GM12878 (cell line): ENCODE results near the gene NAALADL2. TPM values are rescaled to one million over a fixed set of nuclear protein-coding genes. Genes with fewer than 3 reads are reported as not detected.

Source experiments
- ATAC-seq: fragments of 200-7000 bp; cut with Tn5 transposase; 3 replicates; pipeline ENCODE4 v1.9.1; 2020; ENCODE audit warnings: mild to moderate bottlenecking, moderate library complexity
- BruUV-seq: library from RNA; stranded (reverse); fragments of 400-500 nt; replicated peaks from 2 replicates; lab custom pipeline; 2021; lab: Mats Ljungman, UMichigan
- CTCF ChIA-PET: fragments of 300-600 bp; sonication (Branson Sonifier 250); formaldehyde crosslinking; extraction: SDS; loops from one replicate; lab custom pipeline; 2021; ENCODE audit warnings: inconsistent platforms; lab: Yijun Ruan, JAX
- POLR2A ChIA-PET: fragments of 350-600 bp; formaldehyde crosslinking; extraction: SDS; loops from one replicate; lab custom pipeline; 2021; ENCODE audit warnings: inconsistent platforms; lab: Charles Lee
- RAD21 ChIA-PET: fragments of 300-600 bp; sonication (Branson Sonifier 250); formaldehyde crosslinking; loops from one replicate; lab custom pipeline; 2023; ENCODE audit warnings: antibody characterized with exemption; ENCODE audit not compliant: unreplicated experiment; lab: Charles Lee
- SMC1A ChIA-PET: fragments of 300-600 bp; sonication (Branson Sonifier 250); formaldehyde crosslinking; loops from one replicate; lab custom pipeline; 2023; ENCODE audit not compliant: unreplicated experiment, uncharacterized antibody; lab: Charles Lee
- DNase-seq: peaks from one replicate; pipeline ENCODE4 v3.0.0-alpha.2; 2011; ENCODE audit warnings: low read depth, low spot score
- FAIRE-seq: peaks from 3 replicates; lab custom pipeline; 2011; peaks lifted over from hg19 to GRCh38; lab: Jason Lieb, UNC
- H2AFZ ChIP-seq: 2 replicates; pipeline ENCODE4 v1.6.0; 2011; ENCODE audit warnings: low read depth, low read length, control low read depth; ENCODE audit not compliant: control insufficient read depth
- H3K27ac ChIP-seq: 2 replicates; pipeline ENCODE4 v1.5.1; 2011; ENCODE audit warnings: control low read depth; ENCODE audit not compliant: control insufficient read depth, insufficient read depth
- H3K27me3 ChIP-seq, 2 experiments: replicated peaks in 1 of 2; 2 replicates each; pipeline versions ENCODE4 v1.6.0 to v1.6.1; 2011; ENCODE audit warnings: low read length in 1 of 2; ENCODE audit not compliant: control insufficient read depth in 2 of 2, insufficient read depth in 2 of 2
- H3K36me3 ChIP-seq, 2 experiments: 2 replicates each; pipeline ENCODE4 v1.5.1; 2011; ENCODE audit warnings: low read length in 1 of 2; ENCODE audit not compliant: control insufficient read depth in 2 of 2, insufficient read depth in 2 of 2
- H3K4me1 ChIP-seq: 2 replicates; pipeline ENCODE4 v1.6.1; 2011; ENCODE audit warnings: mild to moderate bottlenecking, low read length, moderate library complexity, mixed read lengths; ENCODE audit not compliant: control insufficient read depth, insufficient read depth
- H3K4me2 ChIP-seq: 2 replicates; pipeline ENCODE4 v1.6.0; 2011; ENCODE audit warnings: control low read depth; ENCODE audit not compliant: control insufficient read depth, insufficient read depth
- H3K4me3 ChIP-seq: fragments of 200-600 bp; sonication (generic); 2 replicates; pipeline ENCODE4 v1.5.1; 2016
- H3K79me2 ChIP-seq: 2 replicates; pipeline ENCODE4 v1.6.0; 2011; ENCODE audit warnings: low read length; ENCODE audit not compliant: control insufficient read depth, insufficient read depth
- H3K9ac ChIP-seq: 2 replicates; pipeline ENCODE4 v1.8.0; 2011; ENCODE audit warnings: low read length, control low read depth, mixed read lengths; ENCODE audit not compliant: control insufficient read depth, insufficient read depth
- H3K9me3 ChIP-seq: replicated peaks from 3 replicates; pipeline ENCODE4 v1.5.1; 2011; ENCODE audit warnings: mild to moderate bottlenecking, low read length; ENCODE audit not compliant: control insufficient read depth, insufficient read depth
- H4K20me1 ChIP-seq: 2 replicates; pipeline ENCODE4 v1.6.0; 2011; ENCODE audit not compliant: control insufficient read depth, insufficient read depth
- FOXK2 ChIP-seq: fragments of 450-650 bp; IDR thresholded peaks from 2 replicates; pipeline ENCODE4 v1.6.1; 2017; ENCODE audit warnings: mild to moderate bottlenecking, moderate library complexity
- FOXM1 ChIP-seq: IDR thresholded peaks from 2 replicates; pipeline ENCODE4 v1.6.1; 2012; ENCODE audit warnings: low read depth, mild to moderate bottlenecking, inconsistent platforms, low read length, moderate library complexity
- NBN ChIP-seq: fragments of 450-650 bp; IDR thresholded peaks from 2 replicates; pipeline ENCODE4 v1.6.1; 2016
- PRDM15 ChIP-seq: fragments of 450-650 bp; formaldehyde crosslinking; IDR thresholded peaks from 2 replicates; pipeline ENCODE4 v1.4.0; 2020; ENCODE audit warnings: mild to moderate bottlenecking, moderate library complexity
- RELA ChIP-seq: fragments of 450-650 bp; IDR thresholded peaks from 2 replicates; pipeline ENCODE4 v1.8.0; 2014; ENCODE audit warnings: borderline replicate concordance; ENCODE audit not compliant: partially characterized antibody
- YBX1 ChIP-seq: fragments of 450-650 bp; IDR thresholded peaks from 2 replicates; pipeline ENCODE4 v1.6.1; 2016; ENCODE audit warnings: antibody characterized with exemption
- WGBS: methylation state at CpG from one replicate; pipeline ENCODE4 v1.1.6; 2016; ENCODE audit warnings: low lambda C conversion rate; ENCODE audit not compliant: insufficient replicate concordance, insufficient coverage; ENCODE audit errors: missing lambda C conversion rate; 5-methylcytosine and 5-hydroxymethylcytosine counted together
- in situ Hi-C: fragments of 300-500 bp; cut with MboI; formaldehyde crosslinking; loops from 9 replicates; pipeline ENCODE4 v1.14.3; 2018; ENCODE audit warnings: mixed read lengths
- intact Hi-C: fragments of 100-400 bp; cut with micrococcal nuclease; formaldehyde crosslinking; loops from one replicate; pipeline ENCODE4 v1.14.2; 2022; ENCODE audit not compliant: unreplicated experiment
- polyA plus RNA-seq, 11 experiments: library from polyadenylated mRNA; depleted of rRNA in 4 of 11; unstranded in 6 of 11; stranded (reverse) in 5 of 11; fragments of >200 nt; fragmentation: Nextera tagmentation in 4 of 11; fragmentation: Illumina TruSeq in 1 of 11; extraction: Ambion mirVana in 4 of 11; extraction: Trizol in 1 of 11; gene quantifications; 1 replicate in 1 of 11; 2 replicates in 10 of 11; pipeline versions ENCODE4 v1.2.1 to v1.2.3, GENCODE V29; 2011 to 2016; ENCODE audit warnings: inconsistent platforms in 2 of 11, missing spikeins in 2 of 11, low read depth in 1 of 11
- total RNA-seq, 4 experiments: library from RNA; depleted of rRNA in 3 of 4; stranded (reverse); fragments of >200 nt in 3 of 4; fragmentation: Illumina TruSeq in 1 of 4; extraction: Trizol in 1 of 4; gene quantifications; 2 replicates each; pipeline versions ENCODE4 v1.2.1 to v1.2.3, GENCODE V29; 2013 to 2021
- TF ChIP-seq, protein P1 (sequence below), 3 experiments: IDR thresholded peaks in 2 of 3; conservative IDR thresholded peaks in 1 of 3; 2 replicates each; pipeline ENCODE4 v1.5.1; 2011; ENCODE audit warnings: low read depth in 3 of 3, low read length in 3 of 3, mild to moderate bottlenecking in 3 of 3, control low read depth in 2 of 3, moderate library complexity in 2 of 3, inconsistent platforms in 1 of 3, mixed read lengths in 1 of 3; ENCODE audit not compliant: control insufficient read depth in 2 of 3, insufficient read depth in 1 of 3; ENCODE audit errors: extremely low read depth in 1 of 3
- TF ChIP-seq, protein P2 (sequence below): IDR thresholded peaks from 2 replicates; pipeline ENCODE4 v1.6.1; 2011; ENCODE audit warnings: mild to moderate bottlenecking, low read depth, low read length, moderate library complexity; ENCODE audit not compliant: insufficient replicate concordance
- TF ChIP-seq, protein P3 (sequence below): fragments of 450-650 bp; IDR thresholded peaks from 2 replicates; pipeline ENCODE4 v1.6.1; 2017; ENCODE audit warnings: mild to moderate bottlenecking, moderate library complexity
- TF ChIP-seq, protein P4 (sequence below): fragments of 450-650 bp; IDR thresholded peaks from 2 replicates; pipeline ENCODE4 v1.6.1; 2018; ENCODE audit warnings: mild to moderate bottlenecking, low read depth, moderate library complexity; ENCODE audit not compliant: partially characterized antibody

Gene NAALADL2
- total and polyA plus RNA-seq, 10 of the 15 experiments (the other 5 are each of a cell fraction or from before 2014, with no cell fraction given), result 0.06 to 10.8 (median 0.46) TPM

- no peak overlapping the region for H3K4me2 ChIP-seq
- no peaks in the 10 kb centered on the region for H3K4me1 ChIP-seq
- no peaks in the 10 kb centered on the region for H3K9me3 ChIP-seq
- RAD21 ChIA-PET, result no interaction called here
- H3K79me2 ChIP-seq, result no peaks in the 10 kb centered on the region
- POLR2A ChIA-PET, result no interaction called here
- no peaks in the 10 kb centered on the region for H3K27me3 ChIP-seq
- WGBS, result 27% methylated on average over 4 of the region's 4 CpGs
- no peak overlapping the region for H2AFZ ChIP-seq
- intact Hi-C loops (no loop called here), in situ Hi-C loops (no loop called here)
- CTCF ChIA-PET, result no interaction called here
- SMC1A ChIA-PET, result no interaction called here
- no peak overlapping the region for H3K9ac ChIP-seq
- BruUV-seq, result no TSS peak
- ATAC-seq (no peak), FAIRE-seq (no peak), DNase-seq (no peak)
- no peaks in the 10 kb centered on the region for H4K20me1 ChIP-seq
- H3K27ac ChIP-seq, result no peak overlapping the region
- no peaks in the 10 kb centered on the region for H3K36me3 ChIP-seq
- no peak overlapping the region for H3K4me3 ChIP-seq
- TF ChIP-seq NBN (no peak), FOXM1 (no peak), YBX1 (no peak), RELA (no peak), FOXK2 (no peak), PRDM15 (CRISPR knock-in tag) (no peak)
- TF ChIP-seq, protein P1, sequence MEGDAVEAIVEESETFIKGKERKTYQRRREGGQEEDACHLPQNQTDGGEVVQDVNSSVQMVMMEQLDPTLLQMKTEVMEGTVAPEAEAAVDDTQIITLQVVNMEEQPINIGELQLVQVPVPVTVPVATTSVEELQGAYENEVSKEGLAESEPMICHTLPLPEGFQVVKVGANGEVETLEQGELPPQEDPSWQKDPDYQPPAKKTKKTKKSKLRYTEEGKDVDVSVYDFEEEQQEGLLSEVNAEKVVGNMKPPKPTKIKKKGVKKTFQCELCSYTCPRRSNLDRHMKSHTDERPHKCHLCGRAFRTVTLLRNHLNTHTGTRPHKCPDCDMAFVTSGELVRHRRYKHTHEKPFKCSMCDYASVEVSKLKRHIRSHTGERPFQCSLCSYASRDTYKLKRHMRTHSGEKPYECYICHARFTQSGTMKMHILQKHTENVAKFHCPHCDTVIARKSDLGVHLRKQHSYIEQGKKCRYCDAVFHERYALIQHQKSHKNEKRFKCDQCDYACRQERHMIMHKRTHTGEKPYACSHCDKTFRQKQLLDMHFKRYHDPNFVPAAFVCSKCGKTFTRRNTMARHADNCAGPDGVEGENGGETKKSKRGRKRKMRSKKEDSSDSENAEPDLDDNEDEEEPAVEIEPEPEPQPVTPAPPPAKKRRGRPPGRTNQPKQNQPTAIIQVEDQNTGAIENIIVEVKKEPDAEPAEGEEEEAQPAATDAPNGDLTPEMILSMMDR (IDR thresholded peaks at IDR 0.05 in 2 of 3, conservative IDR thresholded peaks at IDR 0.05 in 1 of 3; ENCODE audit: control insufficient read depth in 2 of 3, extremely low read depth in 1 of 3, insufficient read depth in 1 of 3, low read depth in 3 of 3, low read length in 3 of 3), result no peak
- TF ChIP-seq, protein P2, sequence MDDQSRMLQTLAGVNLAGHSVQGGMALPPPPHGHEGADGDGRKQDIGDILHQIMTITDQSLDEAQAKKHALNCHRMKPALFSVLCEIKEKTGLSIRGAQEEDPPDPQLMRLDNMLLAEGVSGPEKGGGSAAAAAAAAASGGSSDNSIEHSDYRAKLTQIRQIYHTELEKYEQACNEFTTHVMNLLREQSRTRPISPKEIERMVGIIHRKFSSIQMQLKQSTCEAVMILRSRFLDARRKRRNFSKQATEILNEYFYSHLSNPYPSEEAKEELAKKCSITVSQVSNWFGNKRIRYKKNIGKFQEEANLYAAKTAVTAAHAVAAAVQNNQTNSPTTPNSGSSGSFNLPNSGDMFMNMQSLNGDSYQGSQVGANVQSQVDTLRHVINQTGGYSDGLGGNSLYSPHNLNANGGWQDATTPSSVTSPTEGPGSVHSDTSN, result no peak
- TF ChIP-seq, protein P3, sequence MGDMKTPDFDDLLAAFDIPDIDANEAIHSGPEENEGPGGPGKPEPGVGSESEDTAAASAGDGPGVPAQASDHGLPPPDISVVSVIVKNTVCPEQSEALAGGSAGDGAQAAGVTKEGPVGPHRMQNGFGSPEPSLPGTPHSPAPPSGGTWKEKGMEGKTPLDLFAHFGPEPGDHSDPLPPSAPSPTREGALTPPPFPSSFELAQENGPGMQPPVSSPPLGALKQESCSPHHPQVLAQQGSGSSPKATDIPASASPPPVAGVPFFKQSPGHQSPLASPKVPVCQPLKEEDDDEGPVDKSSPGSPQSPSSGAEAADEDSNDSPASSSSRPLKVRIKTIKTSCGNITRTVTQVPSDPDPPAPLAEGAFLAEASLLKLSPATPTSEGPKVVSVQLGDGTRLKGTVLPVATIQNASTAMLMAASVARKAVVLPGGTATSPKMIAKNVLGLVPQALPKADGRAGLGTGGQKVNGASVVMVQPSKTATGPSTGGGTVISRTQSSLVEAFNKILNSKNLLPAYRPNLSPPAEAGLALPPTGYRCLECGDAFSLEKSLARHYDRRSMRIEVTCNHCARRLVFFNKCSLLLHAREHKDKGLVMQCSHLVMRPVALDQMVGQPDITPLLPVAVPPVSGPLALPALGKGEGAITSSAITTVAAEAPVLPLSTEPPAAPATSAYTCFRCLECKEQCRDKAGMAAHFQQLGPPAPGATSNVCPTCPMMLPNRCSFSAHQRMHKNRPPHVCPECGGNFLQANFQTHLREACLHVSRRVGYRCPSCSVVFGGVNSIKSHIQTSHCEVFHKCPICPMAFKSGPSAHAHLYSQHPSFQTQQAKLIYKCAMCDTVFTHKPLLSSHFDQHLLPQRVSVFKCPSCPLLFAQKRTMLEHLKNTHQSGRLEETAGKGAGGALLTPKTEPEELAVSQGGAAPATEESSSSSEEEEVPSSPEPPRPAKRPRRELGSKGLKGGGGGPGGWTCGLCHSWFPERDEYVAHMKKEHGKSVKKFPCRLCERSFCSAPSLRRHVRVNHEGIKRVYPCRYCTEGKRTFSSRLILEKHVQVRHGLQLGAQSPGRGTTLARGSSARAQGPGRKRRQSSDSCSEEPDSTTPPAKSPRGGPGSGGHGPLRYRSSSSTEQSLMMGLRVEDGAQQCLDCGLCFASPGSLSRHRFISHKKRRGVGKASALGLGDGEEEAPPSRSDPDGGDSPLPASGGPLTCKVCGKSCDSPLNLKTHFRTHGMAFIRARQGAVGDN, result no peak
- TF ChIP-seq, protein P4, sequence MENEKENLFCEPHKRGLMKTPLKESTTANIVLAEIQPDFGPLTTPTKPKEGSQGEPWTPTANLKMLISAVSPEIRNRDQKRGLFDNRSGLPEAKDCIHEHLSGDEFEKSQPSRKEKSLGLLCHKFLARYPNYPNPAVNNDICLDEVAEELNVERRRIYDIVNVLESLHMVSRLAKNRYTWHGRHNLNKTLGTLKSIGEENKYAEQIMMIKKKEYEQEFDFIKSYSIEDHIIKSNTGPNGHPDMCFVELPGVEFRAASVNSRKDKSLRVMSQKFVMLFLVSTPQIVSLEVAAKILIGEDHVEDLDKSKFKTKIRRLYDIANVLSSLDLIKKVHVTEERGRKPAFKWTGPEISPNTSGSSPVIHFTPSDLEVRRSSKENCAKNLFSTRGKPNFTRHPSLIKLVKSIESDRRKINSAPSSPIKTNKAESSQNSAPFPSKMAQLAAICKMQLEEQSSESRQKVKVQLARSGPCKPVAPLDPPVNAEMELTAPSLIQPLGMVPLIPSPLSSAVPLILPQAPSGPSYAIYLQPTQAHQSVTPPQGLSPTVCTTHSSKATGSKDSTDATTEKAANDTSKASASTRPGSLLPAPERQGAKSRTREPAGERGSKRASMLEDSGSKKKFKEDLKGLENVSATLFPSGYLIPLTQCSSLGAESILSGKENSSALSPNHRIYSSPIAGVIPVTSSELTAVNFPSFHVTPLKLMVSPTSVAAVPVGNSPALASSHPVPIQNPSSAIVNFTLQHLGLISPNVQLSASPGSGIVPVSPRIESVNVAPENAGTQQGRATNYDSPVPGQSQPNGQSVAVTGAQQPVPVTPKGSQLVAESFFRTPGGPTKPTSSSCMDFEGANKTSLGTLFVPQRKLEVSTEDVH, result no peak
Measured at GRCh38 chr3:175741951-175742350, 882.8 kb downstream of the NAALADL2 start.
